C4-2B (cell line): ENCODE data around the gene CCDC120.

Source experiments
- CTCF ChIP-seq: fragments of 450-650 bp; conservative IDR thresholded peaks from 2 replicates; pipeline ENCODE4 v1.5.1; 2017; ENCODE audit warnings: mild to moderate bottlenecking
- ZFX ChIP-seq: fragments of 450-650 bp; IDR thresholded peaks from 2 replicates; pipeline ENCODE4 v1.6.1; 2017

DNA sequence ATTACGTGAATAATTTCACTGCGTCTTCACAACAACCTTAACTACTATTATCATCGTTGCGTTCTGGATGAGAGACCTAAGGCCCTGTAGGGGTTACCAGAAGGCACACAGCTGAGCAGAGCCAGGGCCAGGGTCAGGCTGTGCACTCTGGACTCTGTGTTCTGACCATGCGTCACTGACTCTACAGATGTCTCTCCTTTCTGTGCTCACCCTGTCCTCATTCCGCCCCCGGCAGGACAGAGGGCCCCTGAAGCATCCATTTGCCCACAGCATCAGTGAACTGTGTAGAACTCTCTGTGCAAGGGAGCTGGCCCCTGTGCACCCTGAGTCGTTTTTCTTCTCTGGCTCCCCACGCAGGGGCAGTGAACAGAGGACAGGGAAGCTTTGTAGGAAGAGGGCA, 43.4 kb downstream of the CCDC120 start:
- TF ChIP-seq CTCF (no peak), ZFX (no peak)
